DMS 273 (cell line): ENCODE data around the gene EIF2S1.

Source experiments
- DNase-seq: peaks from one replicate; lab custom pipeline; 2025; ENCODE audit not compliant: unreplicated experiment; lab: John Stamatoyannopoulos, UW

Gene EIF2S1

GRCh38 chr14:67435603-67436002 lies 75.5 kb downstream of the EIF2S1 start:
- no peak for DNase-seq
